Measurements from ENCODE around the gene CACNG7.

The CACNG7 gene

GRCh38 chr19:53953383-53953782 is 44.3 kb downstream of the CACNG7 start:
- no peak for DNase-seq (ENCODE audit: low spot score)

DNA sequence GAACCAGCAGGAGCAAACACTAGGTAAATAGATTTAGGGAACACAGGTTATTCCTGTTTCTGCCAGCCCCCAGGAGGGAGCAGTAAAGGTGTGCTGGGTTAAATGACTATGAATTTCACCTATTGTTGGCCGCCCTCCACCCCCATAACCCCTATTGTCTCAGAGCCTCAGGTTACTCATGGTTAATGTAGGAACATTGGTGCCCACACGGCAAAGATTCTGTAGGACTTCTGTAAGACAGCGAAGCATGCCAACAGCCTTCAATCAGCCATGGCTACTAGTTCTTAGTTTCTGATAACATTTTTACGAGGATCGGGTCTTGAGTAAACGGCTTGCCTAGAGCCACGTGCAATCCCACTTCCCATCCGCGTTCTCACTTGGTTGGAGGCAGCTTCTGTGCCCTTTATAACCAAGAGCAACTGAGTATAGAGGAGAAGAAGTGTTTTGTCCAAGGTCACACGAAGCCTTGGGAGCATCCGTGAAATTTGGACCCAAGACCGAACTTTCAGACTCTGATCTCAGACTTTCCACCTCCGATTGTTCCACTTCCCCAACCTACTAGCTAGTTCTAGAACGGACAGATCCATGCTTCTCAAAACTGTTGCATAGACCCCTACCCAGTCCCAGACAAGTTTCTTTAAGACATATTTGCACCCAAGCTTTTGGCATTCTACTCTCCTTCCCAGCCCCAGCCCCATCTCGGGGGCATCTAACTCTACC is 48.5 kb downstream of the CACNG7 start:
- no peak for DNase-seq (ENCODE audit: low spot score)

DNA sequence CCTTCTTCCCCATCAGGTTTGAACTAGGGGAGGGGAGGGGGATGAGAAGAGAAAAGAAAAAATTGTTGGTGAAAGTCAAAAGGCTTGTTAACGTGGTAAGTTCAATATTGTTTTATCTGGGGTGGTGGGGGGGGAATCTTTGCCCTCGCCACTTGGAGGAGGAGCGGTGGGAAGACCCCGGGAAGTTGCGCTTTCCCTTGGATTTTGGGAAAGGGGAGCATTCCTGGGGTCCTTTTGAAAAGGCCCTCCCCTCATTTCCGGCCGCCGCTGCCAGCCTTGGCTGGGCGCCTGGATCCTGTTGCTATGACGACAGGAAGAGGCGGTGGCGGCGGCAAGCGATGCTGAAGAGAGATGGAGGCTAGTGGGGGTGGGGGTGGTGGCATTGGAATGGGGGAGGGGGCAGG is 49.1 kb downstream of the CACNG7 start:
- no peak for DNase-seq (ENCODE audit: low spot score)

DNA sequence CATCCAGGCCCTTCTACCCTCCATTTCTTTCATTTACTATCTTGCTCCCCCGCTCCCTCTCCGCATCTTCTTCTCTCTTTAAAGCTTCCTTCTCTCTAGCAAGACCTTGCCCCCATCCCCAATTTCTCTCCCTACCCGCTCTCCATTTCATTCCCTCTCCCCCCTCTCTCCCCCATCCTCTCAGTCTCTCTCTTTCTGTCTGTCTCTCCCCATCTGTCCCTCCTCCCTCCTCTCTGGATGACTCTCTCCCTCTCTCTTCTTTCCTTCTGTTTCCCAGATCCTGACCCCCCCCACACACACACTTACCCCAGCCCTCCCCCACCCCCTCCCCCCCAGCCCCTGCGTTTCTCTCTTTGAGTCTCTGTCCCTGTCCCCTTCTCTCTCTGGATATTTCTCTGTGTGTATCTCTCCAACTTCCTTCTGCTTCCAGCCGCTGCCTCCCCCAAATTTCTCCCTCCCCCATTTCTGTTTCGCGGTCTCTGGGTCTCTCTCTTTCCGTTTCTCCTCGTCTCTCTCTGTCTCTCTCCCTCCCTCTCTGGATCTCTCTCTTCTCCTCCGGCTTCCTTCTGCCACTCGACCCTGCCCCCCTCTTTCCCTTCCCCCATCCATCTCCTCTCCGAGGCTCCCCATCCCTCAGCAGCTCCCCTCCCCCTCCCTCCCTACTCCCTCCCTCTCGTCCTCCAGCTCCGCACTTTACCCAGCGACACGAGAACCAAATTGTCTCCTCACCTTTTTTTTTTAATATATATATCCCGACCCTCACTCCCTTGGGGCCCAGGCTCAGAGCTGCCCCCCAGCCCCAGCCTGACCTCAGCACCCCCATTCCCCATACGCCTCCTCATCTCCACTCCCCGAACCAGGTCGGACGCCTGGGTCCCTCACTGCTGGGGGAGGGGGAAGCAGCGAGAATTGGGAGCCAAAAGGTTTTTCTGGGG is 50.0 kb downstream of the CACNG7 start:
- DNase-seq (ENCODE audit: low spot score) = no peak

DNA sequence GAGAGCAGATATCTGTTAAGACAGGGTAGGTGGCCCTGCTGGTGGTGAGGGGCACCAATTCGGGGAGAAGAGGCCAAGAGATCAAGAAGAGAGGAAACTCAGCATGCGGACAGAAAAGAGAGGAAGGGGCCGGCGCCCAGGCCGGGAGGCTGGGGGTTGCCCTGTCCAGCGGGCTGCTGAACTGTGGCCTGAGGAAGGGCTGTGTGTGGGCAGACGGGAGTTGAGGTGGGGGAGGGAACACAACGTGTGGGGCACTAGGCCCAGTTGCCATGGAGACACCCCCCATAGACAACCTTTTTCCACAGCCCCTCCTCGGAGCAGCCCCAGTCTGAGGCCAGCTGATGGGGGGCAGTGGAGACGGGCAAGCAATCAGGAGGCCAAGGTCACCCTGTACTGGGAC is 51.1 kb downstream of the CACNG7 start:
- DNase-seq (ENCODE audit: low spot score) = no peak

- DNase-seq (ENCODE audit: low spot score) = no peak
These were observed 51.8 kb downstream of the CACNG7 start for GRCh38 chr19:53960886-53961285.

GRCh38 chr19:53961523-53962356 is 52.7 kb downstream of the CACNG7 start:
- no peak for DNase-seq (ENCODE audit: low spot score)

DNA sequence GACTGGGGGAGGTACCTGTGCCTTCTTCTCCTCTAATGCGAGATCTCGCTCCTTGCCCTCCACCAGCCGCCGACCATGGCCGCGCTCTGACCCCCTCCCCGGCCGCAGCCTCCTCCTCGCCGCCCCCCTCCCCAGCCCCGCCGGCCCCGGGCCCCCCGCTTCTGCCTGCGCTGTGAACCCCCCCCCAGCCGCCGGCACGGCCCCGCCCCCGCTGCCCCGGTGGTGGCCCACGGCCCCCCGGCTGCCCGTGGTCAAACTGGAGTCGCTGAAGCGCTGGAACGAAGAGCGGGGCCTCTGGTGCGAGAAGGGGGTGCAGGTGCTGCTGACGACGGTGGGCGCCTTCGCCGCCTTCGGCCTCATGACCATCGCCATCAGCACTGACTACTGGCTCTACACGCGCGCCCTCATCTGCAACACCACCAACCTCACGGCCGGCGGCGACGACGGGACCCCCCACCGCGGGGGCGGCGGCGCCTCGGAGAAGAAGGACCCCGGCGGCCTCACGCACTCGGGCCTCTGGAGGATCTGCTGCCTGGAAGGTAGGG is 53.9 kb downstream of the CACNG7 start, which contains the start of gene CACNG8:
TSS of gene CACNG8 (plus strand) at position 51 of the 545 bp plus-strand sequence.
- no peak for DNase-seq (ENCODE audit: low spot score)

GRCh38 chr19:53965091-53965490 is 56.0 kb downstream of the CACNG7 start:
- DNase-seq (ENCODE audit: low spot score) = no peak

GRCh38 chr19:53966931-53967330 is 57.9 kb downstream of the CACNG7 start:
- DNase-seq (ENCODE audit: low spot score) = no peak

- DNase-seq (ENCODE audit: low spot score) = no peak
These were observed 60.3 kb downstream of the CACNG7 start for GRCh38 chr19:53969366-53969765.

GRCh38 chr19:53971673-53972072 is 62.6 kb downstream of the CACNG7 start:
- DNase-seq (ENCODE audit: low spot score) = no peak

DNA sequence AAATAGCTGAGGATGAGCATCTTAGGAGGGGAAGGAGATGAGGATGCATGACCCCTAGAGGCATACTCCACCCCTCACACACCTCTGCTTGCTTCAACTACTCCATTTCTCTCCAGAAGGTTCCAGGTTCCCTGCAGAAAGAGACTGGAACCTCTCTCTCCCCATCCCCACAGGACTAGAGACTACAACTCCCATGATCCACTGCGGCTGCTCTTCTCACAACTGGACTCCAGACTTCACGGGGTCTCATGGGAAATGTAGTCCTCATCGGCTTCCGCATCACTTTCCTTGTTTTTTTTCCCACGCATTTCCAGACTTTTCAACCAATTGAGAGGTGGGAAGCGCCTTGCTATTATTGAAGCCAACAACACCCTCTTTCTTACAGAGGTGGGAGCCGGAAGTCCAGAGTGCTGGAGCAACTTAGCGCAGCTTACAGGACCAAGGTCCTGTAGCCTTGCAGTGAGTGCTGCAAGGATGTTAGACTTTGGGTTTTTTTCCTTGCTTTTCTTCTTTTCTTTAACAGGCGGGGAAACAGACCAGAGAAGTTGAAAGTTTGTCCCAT is 68.4 kb downstream of the CACNG7 start:
- peak; percentile 66 for DNase-seq (ENCODE audit: low spot score)

DNA sequence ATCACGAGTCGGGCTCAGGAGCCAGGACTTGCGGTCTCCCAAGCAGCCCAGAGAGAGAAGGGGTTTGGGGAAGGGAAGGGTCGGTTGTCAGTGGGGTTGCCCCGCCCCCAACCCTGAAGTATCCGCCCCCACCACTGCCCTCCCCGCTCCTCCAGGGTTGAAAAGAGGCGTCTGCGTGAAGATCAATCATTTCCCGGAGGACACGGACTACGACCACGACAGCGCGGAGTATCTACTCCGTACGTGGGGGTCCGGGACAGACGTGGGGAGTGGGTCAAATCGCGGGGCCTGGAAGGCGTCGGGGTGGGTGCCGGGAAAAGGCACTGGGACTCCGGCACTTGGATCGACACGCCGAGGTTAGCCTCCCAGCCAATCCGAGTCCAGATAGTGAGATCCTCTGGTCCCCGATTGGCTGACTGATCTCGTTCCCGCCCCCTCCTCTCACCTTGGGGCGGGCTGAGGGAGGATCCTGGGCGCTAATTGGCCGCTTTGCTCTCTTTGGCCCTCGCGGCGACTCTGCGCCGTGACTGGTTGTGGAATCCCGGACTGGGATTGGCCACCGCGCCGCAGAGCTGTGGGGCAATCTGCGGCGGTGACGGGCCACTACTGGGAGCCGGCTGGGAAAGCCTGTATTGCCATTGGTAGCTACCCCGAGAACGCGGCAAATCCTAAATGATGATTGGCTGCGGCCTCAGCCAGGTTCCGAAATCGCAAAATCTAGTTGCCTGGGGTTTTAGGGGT is 69.1 kb downstream of the CACNG7 start:
- DNase-seq (ENCODE audit: low spot score) = peak; percentile 9

DNA sequence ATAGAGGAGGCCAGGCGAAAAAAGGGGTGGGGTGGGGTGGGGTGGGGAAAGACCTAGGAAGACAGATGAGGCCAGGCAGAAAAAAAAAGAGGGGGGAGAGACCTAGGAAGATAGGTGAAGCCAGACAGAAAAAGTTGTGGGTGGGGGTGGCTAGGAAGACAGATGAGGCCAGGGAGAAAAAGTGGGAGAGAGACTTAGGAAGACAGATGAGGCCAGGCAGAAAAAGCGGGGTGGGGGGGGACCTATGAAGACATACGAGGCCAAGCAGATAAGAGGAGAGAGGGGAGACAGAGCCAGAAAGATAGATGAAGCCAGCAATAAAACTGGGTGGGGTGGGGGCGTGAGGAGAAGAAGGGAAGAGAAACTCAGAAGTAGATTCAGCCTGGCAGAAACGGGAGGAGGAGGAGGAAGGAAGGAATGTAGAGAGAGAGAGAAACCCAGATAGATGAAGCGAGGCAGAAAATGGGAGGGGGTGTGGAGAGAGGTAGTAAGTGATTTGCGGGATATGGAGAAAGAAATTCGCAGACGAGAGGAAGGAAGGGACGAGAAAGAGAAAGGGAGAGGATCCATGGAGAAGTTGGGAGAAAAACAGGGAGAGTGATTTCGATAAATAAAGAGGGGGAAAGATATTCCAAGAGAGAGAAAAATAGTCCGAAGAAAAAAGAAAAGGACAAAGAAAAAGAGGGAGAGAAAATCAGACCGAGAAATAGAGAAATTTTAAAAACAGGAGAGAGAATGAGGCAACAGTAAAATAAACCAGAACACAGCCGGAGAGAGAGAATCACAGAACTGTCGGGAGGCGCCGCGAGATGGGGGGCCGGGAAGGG is 70.1 kb downstream of the CACNG7 start:
- no peak for DNase-seq (ENCODE audit: low spot score)

DNA sequence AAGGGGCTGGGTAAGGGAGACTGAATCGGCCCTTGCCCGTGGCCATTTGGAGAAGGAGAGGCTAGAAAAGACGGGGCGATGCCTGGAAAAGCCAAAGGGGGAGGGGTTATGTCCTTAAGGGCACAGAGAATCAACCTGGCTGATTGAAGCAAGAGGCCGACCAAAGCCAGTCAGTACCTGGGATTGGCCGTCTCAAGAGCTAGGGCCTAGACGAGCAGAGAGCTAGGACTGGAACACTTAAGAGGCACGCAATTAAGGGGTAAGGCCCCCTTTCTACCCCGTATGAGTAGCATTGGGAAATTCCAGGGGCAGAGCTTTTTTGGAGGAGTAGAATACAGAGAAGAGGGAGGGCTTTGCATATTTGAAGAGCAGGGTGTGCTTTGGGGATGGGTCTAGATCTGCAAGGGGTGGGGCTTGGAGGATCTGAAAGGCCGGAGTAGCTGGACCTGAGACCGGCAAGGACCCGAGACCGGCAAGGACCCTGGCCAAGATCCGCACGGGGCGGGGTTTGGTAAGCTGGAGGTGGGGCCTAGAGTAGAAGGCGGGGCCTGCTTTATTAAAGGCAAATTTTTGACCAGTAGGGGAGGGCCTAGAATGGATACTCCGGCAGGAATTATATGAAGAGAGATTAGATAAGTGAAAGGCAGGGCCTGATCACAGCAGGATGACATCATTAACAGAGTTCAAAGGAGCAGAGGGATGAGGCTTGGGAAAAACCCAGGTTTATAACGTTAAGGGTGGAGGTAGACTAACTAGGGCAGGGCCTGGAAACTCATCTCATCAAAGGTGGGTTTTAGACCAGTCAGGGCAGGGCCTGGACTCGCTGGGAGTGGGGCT is 71.7 kb downstream of the CACNG7 start:
- DNase-seq (ENCODE audit: low spot score) = no peak

GRCh38 chr19:53981376-53981951 is 72.4 kb downstream of the CACNG7 start:
- no peak for DNase-seq (ENCODE audit: low spot score)

DNA sequence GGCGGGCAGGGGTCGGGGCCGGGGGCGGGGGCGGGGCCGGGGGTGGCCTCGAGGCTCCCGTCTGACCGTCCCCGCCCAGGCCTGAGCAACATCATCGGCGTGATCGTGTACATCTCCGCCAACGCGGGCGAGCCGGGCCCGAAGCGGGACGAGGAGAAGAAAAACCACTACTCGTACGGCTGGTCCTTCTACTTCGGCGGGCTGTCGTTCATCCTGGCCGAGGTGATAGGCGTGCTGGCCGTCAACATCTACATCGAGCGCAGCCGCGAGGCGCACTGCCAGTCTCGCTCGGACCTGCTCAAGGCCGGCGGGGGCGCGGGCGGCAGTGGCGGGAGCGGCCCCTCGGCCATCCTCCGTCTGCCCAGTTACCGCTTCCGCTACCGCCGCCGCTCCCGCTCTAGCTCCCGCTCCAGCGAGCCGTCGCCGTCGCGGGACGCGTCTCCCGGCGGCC is 72.9 kb downstream of the CACNG7 start:
- DNase-seq (ENCODE audit: low spot score) = no peak

DNA sequence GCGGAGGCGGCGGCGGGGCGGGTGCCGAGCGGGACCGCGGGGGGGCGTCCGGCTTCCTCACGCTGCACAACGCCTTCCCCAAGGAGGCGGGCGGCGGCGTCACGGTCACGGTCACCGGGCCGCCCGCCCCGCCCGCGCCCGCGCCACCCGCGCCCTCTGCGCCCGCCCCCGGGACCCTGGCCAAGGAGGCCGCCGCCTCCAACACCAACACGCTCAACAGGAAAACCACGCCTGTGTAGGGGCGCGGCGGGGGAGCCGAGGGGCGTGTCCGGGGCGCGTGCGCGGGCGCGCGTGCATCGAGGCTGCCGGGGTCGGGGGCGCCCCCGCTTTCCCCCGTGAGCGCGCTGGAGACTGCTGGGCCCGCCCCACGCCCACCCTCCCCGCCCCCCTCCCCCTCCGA is 73.5 kb downstream of the CACNG7 start:
- no peak for DNase-seq (ENCODE audit: low spot score)

Data from activated CD4-positive, alpha-beta T cell treated with anti-CD3 and anti-CD28 coated beads, Interleukin-2, Interleukin-4, amounts not matched to agents 100 ng/mL and 50 ng/mL, durations not matched to agents 16 hours and 8 hours (primary cell).